ENCODE measurements around the gene CYP4F22.
A peak's percentile ranks its signal among the peaks of the same experiment; 100 is the strongest.
"Not testable (repeated sequence)": the region's sequence is repeated elsewhere in the genome, so short reads cannot be mapped to it uniquely, and the experiment has no call there.

The CYP4F22 gene

GRCh38 chr19:15476325-15476724, 32.0 kb upstream of the CYP4F22 start:
- Mint-ChIP-seq H3K4me3 (no peak overlapping the region), H3K4me1 (peaks cover 21% of the 10 kb centered on the region), H3K27ac (no peak overlapping the region), H3K9me3 (no peaks in the 10 kb centered on the region), H3K36me3 (ENCODE audit: low read depth) (no peaks in the 10 kb centered on the region), H3K27me3 (no peaks in the 10 kb centered on the region)
- ATAC-seq (no peak), DNase-seq (no peak)

DNA sequence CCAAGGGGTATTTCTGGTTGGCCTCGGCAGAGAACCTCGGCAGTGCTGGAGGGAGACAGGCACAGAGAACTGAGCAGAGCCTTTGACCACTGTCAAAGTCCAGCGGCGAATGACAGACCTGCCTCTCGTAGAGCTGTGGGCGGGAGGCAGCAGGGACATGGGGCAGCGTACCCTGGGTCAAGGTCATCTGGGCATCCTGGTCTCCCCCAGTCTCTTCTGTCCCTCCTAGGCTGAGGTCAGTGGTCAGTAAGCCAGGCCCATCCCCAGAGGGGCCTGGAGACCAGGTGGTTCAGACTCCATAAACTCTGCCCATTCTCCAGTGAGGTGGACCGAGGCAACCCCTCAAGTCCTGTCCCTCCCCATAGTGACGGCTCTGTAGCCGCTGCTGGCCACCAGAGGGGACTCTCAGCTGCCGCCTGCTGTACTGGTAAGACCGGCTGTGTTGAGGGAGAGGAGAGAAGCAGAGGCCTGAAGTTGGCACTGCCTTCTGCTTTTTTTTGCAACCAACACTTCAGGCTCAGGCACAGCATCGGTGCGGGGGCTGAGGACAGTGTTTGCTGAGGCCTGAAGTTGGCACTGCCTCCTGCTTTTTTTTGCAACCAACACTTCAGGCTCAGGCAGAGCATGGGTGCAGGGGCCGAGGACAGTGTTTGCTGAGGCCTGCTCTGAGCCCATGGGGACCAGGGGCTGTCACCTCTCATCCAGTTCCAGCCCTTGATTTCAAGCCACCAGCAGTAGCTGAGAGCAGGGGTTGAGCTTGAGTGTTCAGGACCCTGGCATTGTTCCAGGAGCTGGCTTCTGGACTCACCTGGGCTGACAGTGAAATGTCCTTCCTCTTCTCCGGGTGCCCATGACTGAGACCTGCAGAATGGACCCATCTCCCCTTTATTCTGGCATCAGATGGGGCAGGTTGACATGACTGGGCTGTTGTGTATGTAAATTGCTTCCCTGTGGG, 28.7 kb upstream of the CYP4F22 start, which contains the start of gene PGLYRP2:
Gene PGLYRP2 (minus strand): TSS at position 111 of the 955 bp plus-strand sequence. CDS start 130 bp downstream, outside the sequence.
- Mint-ChIP-seq H3K4me3 (no peak within 1 kb of the TSS), H3K9me3 (no peaks in the 10 kb centered on the region), H3K4me1 (peaks cover 34% of the 10 kb centered on the region), H3K27me3 (no peaks in the 10 kb centered on the region), H3K36me3 (ENCODE audit: low read depth) (no peaks in the 10 kb centered on the region), H3K27ac (no peak within 1 kb of the TSS)
- no peak for ATAC-seq
- no peak for DNase-seq

GRCh38 chr19:15480996-15481395, 27.3 kb upstream of the CYP4F22 start:
- not testable (repeated sequence) for H3K36me3 Mint-ChIP-seq (ENCODE audit: low read depth); DNase-seq; ATAC-seq; H3K4me3 Mint-ChIP-seq; H3K27ac Mint-ChIP-seq; H3K27me3 Mint-ChIP-seq; H3K9me3 Mint-ChIP-seq
- peaks cover 36% of the 10 kb centered on the region for H3K4me1 Mint-ChIP-seq

GRCh38 chr19:15485768-15486167, 22.6 kb upstream of the CYP4F22 start:
- H3K27me3 Mint-ChIP-seq; H3K9me3 Mint-ChIP-seq; H3K36me3 Mint-ChIP-seq (ENCODE audit: low read depth); ATAC-seq; H3K4me3 Mint-ChIP-seq; DNase-seq: not testable (repeated sequence)
- Mint-ChIP-seq H3K4me1 (peaks cover 21% of the 10 kb centered on the region), H3K27ac (peak overlapping the region; percentile 42)

GRCh38 chr19:15487038-15487437, 21.3 kb upstream of the CYP4F22 start:
- Mint-ChIP-seq H3K27ac (no peak overlapping the region), H3K9me3 (peaks cover 6% of the 10 kb centered on the region), H3K36me3 (ENCODE audit: low read depth) (no peaks in the 10 kb centered on the region), H3K4me1 (peaks cover 20% of the 10 kb centered on the region), H3K27me3 (no peaks in the 10 kb centered on the region), H3K4me3 (no peak overlapping the region)
- ATAC-seq, result no peak
- DNase-seq, result no peak

GRCh38 chr19:15488489-15489226, 19.7 kb upstream of the CYP4F22 start:
- no peaks in the 10 kb centered on the region for H3K27me3 Mint-ChIP-seq
- no peaks in the 10 kb centered on the region for H3K36me3 Mint-ChIP-seq (ENCODE audit: low read depth)
- ATAC-seq, result no peak
- no peak overlapping the region for H3K4me3 Mint-ChIP-seq
- H3K9me3 Mint-ChIP-seq, result peaks cover 6% of the 10 kb centered on the region
- no peak for DNase-seq
- no peak overlapping the region for H3K27ac Mint-ChIP-seq
- peaks cover 9% of the 10 kb centered on the region for H3K4me1 Mint-ChIP-seq

DNA sequence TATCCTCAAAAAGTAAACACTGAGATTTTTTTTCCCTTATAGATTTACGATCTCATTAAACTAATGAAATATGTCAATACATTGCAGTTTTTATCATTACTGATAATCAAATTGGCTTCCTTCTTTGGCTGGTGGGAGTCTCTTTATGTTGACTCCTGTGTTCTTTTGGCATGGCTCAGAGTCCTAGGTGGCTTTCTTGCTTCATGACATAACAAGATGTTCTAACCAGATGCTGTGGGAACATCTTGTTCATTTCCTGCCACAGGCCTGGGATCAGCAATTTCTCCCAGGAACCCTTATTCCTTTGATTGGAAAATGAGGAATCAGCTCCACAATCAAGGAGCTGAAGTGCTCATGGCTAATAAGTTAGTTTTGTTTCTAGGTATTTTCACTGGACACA, 13.2 kb upstream of the CYP4F22 start:
- no peaks in the 10 kb centered on the region for H3K36me3 Mint-ChIP-seq (ENCODE audit: low read depth)
- no peaks in the 10 kb centered on the region for H3K27me3 Mint-ChIP-seq
- DNase-seq, result no peak
- H3K27ac Mint-ChIP-seq, result no peak overlapping the region
- H3K4me3 Mint-ChIP-seq, result no peak overlapping the region
- H3K9me3 Mint-ChIP-seq, result no peaks in the 10 kb centered on the region
- peaks cover 3% of the 10 kb centered on the region for H3K4me1 Mint-ChIP-seq
- ATAC-seq, result no peak

- Mint-ChIP-seq H3K9me3 (no peaks in the 10 kb centered on the region), H3K4me3 (no peak overlapping the region), H3K27me3 (no peaks in the 10 kb centered on the region), H3K4me1 (peaks cover 3% of the 10 kb centered on the region), H3K36me3 (ENCODE audit: low read depth) (no peaks in the 10 kb centered on the region), H3K27ac (no peak overlapping the region)
- DNase-seq (no peak), ATAC-seq (no peak)
These were observed 10.0 kb upstream of the CYP4F22 start for GRCh38 chr19:15498156-15498858.

- Mint-ChIP-seq H3K27ac (no peak overlapping the region), H3K36me3 (ENCODE audit: low read depth) (no peaks in the 10 kb centered on the region), H3K4me1 (peaks cover 3% of the 10 kb centered on the region), H3K9me3 (no peaks in the 10 kb centered on the region), H3K4me3 (no peak overlapping the region), H3K27me3 (no peaks in the 10 kb centered on the region)
- no peak for ATAC-seq
- DNase-seq, result no peak
These were observed 9.4 kb upstream of the CYP4F22 start for GRCh38 chr19:15498910-15499309.

- ATAC-seq (no peak), DNase-seq (no peak)
- Mint-ChIP-seq H3K27ac (no peak overlapping the region), H3K9me3 (no peaks in the 10 kb centered on the region), H3K36me3 (ENCODE audit: low read depth) (no peaks in the 10 kb centered on the region), H3K27me3 (no peaks in the 10 kb centered on the region), H3K4me3 (no peak overlapping the region), H3K4me1 (peaks cover 3% of the 10 kb centered on the region)
These were observed 6.7 kb upstream of the CYP4F22 start for GRCh38 chr19:15501596-15501995.

DNA sequence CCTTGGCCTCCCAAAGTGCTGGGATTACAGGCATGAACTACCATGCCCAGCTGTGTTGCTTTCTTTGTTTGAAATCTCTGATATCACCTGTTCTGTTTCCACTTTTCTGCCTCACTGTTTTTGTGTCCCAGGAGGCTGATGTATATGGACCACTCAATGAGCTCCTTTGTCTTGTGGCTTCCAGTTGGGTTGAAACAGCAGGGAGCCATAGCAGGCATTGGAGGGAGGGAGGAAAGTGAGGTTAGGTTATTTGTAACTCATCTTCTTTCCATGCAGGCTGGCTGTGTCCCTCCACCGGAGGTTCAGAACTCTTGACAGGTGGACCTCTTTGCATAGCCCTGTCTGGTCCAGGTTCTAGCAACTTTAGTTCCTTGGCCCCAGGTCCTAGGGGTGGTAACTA, 6.1 kb upstream of the CYP4F22 start:
- no peaks in the 10 kb centered on the region for H3K9me3 Mint-ChIP-seq
- peaks cover 3% of the 10 kb centered on the region for H3K4me1 Mint-ChIP-seq
- peaks cover 3% of the 10 kb centered on the region for H3K27me3 Mint-ChIP-seq
- no peaks in the 10 kb centered on the region for H3K36me3 Mint-ChIP-seq (ENCODE audit: low read depth)
- no peak overlapping the region for H3K4me3 Mint-ChIP-seq
- DNase-seq (no peak), ATAC-seq (no peak)
- no peak overlapping the region for H3K27ac Mint-ChIP-seq

- H3K9me3 Mint-ChIP-seq, result no peaks in the 10 kb centered on the region
- no peaks in the 10 kb centered on the region for H3K36me3 Mint-ChIP-seq (ENCODE audit: low read depth)
- no peak overlapping the region for H3K4me3 Mint-ChIP-seq
- H3K27me3 Mint-ChIP-seq, result peaks cover 25% of the 10 kb centered on the region
- ATAC-seq (no peak), DNase-seq (no peak)
- H3K4me1 Mint-ChIP-seq, result peaks cover 24% of the 10 kb centered on the region
- no peak overlapping the region for H3K27ac Mint-ChIP-seq
These were observed 2.2 kb upstream of the CYP4F22 start for GRCh38 chr19:15506074-15506571.

DNA sequence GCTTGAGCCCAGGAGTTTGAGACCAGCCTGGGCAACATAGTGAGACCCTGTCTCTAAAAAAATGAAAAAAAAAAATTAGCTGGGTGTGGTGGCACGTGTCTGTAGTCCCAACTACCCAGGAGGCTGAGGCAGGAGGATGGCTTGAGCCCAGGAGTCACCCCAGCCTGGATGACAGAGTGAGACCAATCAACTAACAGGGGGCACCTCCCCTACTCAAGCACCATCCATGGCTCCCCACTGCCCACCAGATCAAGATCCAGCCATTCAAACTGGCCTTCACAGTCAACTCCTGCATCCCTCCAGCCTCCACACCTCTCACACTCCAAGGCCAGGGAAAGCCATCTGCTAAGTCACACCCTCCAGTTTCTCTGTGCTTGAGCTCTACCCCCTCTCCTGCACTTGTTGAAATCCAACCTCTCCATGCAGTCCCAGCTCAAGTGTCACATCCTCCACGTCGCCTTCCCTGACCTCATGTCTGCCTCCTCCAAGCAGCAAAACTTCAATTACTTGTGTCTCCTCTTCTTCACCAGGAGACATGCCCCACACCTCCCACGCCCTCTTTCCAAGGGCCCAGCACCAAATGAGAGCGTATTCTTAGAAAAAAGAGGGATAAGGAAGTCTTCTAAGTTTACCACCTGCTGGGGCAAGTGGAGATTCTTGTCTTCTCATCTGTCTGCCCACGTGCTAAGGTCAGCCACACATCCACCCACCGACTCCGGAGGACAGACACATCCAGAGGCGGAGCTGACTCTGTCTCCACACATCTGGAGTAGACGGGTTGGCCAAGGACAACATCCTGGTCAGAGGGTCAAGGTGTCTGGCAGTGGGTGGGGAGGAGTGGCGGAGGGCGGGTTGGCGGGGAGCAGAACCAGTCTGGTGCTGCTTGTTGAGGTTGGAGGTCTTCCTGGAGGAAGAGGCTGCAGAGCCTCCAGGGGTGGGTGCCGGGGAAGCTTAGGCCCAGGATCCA, 974 bp upstream of the CYP4F22 start:
- Mint-ChIP-seq H3K4me1 (peaks cover 24% of the 10 kb centered on the region), H3K27ac (no peak overlapping the region), H3K36me3 (ENCODE audit: low read depth) (no peaks in the 10 kb centered on the region)

More for the DNA sequence above, 974 bp upstream of the CYP4F22 start:
- ATAC-seq (no peak), DNase-seq (no peak)
- H3K4me3 Mint-ChIP-seq, result peak overlapping the region; percentile 63
- no peaks in the 10 kb centered on the region for H3K9me3 Mint-ChIP-seq
- peaks cover 25% of the 10 kb centered on the region for H3K27me3 Mint-ChIP-seq
